ENCODE measurements around the gene GOPC.
A peak's percentile ranks its signal among the peaks of the same experiment; 100 is the strongest.
"Not testable (repeated sequence)": the region's sequence is repeated elsewhere in the genome, so short reads cannot be mapped to it uniquely, and the experiment has no call there.

Gene GOPC

GRCh38 chr6:117602151-117602898 lies at the start of gene GOPC:
TSS of gene GOPC (minus strand) at chr6:117602511. CDS start at chr6:117602288, 223 bp downstream.
- DNase-seq, result peak; percentile 97

GRCh38 chr6:117651984-117652383 lies 49.7 kb upstream of the GOPC start:
- DNase-seq, result not testable (repeated sequence)

- DNase-seq, result no peak
Measured at GRCh38 chr6:117642976-117643375, 40.7 kb upstream of the GOPC start.

- DNase-seq, result no peak
Measured at GRCh38 chr6:117637770-117638169, 35.5 kb upstream of the GOPC start.

- DNase-seq, result peak; percentile 84
Measured at GRCh38 chr6:117629119-117629660, 26.9 kb upstream of the GOPC start.

- peak; percentile 7 for DNase-seq
Measured at GRCh38 chr6:117627533-117627932, 25.2 kb upstream of the GOPC start.

GRCh38 chr6:117624869-117625481 lies 22.7 kb upstream of the GOPC start:
- peak; percentile 42 for DNase-seq

GRCh38 chr6:117619178-117619577 lies 16.9 kb upstream of the GOPC start:
- DNase-seq, result no peak

DNA sequence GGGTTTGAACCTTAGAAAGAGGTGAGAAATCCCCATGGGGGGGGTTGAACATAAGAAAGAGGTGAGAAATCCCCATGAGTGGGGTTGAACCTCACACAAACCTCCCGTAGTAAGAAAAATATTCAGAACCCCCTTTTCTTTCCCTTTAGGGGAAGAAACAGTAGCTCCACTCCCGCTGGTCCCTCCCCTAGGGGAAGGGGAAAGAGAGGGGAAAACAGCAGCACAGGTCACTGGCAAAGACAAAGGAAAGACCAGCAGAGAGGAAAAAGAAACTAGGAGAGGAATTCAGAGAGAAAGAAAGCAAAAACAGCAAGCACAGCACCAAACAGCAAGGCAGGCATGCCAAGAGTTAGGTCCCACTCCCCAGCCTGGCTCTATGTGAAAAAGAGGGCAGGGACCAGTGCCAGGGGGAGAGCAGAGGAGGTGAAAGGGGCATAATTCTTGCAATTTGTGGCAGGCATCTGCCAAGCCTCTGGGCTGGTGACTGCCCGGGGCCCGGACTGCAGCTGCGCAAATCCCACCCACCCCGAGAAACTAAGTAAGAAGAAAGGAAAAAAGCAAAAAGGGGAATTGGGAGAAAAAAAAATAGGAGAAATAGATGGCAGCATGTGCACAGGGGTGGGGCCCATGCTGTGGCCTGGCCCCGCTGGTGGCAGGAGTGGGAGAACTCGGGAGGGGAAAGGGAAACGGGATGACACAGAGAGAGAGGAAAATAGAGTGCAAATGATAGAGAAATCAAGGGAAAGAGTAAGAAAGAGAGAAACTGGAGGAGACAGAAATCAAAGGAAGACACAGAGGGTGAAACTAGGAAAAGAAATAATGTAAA lies 15.1 kb upstream of the GOPC start:
- DNase-seq, result no peak

- no peak for DNase-seq
Measured at GRCh38 chr6:117616391-117617209, 14.3 kb upstream of the GOPC start.

DNA sequence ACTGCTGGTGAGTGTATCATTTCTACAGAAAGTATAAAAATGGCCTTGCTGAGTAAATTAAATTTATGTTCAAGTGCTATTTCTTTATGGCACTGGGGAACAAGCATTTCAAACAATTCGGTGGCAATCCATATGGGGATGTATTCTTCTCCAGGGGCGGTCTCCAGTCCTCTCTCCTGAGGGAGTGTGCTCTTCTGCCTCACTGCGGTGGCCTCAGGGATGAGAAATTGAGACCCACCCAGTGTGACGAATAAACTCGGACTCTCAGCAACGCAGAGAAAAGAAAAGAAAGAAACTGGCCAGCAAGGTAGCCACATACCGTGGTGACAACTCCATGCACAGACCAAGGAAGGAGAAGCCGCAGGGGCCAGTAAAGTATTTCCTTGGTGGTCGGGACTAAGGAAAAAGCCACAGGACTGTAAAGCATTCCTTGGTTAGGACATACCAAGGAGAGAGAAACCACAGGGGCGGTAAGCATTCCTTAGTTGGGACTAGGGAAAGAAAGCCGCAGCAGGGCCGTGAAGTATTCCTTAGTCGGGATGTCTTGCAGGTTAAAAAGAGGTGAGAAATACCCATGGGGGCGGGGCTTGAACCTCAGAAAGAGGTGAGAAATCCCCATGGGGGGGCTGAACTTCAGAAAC lies 13.6 kb upstream of the GOPC start:
- DNase-seq, result no peak

- no peak for DNase-seq
Measured at GRCh38 chr6:117613920-117614560, 11.7 kb upstream of the GOPC start.

- DNase-seq, result no peak
Measured at GRCh38 chr6:117607511-117607910, 5.2 kb upstream of the GOPC start.

DNA sequence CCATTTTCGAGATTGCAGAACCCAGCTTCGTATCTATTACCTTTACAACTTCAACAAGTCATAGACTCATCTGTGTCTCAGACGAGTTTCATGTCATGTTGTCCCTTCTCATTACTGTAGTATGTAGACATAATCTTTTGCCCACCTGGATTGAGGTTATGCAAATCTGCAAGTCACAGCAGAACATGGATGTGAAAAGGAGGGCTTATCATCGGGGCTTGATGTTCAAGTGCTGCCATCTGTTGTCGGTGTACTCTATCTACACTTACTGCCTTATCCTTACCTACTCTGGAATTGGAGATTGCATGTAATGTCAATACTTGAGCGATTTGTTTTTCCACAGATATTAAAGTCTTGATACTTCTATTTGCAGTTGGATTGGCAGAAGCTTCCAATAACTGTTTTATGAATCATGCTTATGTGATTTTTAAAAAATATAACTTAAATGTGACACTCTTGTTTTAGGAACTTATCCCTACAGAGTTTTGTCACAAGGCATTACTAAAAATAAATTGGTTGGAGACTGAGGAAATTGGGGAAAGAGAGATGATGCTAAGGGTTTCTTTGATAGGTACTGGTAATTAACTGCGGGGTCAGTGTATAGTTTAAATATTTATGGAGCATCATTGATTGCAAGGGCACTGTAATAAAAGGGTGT lies 3.0 kb upstream of the GOPC start:
- DNase-seq, result peak; percentile 80

- DNase-seq, result no peak
Measured at GRCh38 chr6:117603821-117604220, 1.5 kb upstream of the GOPC start.

DNA sequence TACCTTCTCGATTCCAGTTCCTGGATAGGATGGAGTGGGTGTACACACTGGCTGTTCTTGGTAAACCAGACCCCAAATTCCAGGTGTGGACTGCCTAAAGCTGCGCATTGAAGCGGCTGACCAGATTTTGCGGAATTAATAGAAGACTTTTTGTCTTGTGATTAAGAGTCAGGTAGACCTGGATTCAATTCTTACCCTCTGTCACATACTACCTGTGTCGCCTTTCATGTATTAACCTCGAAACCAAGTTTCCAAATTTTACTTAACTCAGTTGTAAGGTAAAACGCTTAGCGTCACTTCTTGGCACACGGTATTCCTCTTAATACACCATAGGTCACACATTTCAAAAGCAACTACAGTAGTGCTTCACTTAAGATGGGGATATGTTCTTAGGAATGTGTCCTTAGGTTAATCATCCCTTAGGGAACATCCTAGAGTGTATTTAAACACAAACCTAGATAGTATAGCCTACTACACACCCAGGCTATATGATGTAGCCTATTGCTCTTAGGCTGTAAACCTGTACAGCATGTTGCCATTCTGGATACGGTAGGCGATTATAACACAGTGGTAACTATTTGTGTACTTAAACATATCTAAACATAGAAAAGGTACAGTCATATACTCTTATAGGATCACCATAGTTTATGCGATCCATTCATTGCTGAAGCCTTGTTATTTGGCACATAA lies 733 bp upstream of the GOPC start:
- DNase-seq, result peak; percentile 9

GRCh38 chr6:117601811-117602150 lies 530 bp downstream of the GOPC start:
- peak; percentile 60 for DNase-seq

- DNase-seq, result no peak
Measured at GRCh38 chr6:117600008-117600743, 2.1 kb downstream of the GOPC start.

DNA sequence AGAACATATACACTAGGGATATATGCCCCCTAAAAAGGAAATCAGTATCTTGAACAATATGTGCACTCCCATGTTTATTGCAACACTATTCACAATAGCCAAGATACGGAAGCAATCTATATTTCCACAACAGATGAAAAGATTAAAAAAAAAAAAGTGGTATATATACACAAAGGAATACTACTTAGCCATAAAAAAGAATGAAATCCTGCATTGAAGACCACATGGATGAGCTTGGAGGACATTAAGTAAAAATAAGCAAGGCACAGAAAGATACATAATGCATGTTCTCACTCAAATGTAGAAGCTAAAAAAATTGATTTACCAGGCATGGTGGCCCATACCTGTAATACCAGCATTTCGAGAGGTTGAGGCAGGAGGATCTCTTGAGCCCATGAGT lies 4.6 kb downstream of the GOPC start:
- DNase-seq, result no peak

Measured in DMS53 (cell line).